ENCODE results near the gene BLVRA. TPM values are rescaled to one million over a fixed set of nuclear protein-coding genes. Genes with fewer than 3 reads are reported as not detected.
"Not testable (repeated sequence)": the region's sequence is repeated elsewhere in the genome, so short reads cannot be mapped to it uniquely, and the experiment has no call there.

The BLVRA gene
- total RNA-seq, 1 donor from 2014 or later, result 65.6 TPM

DNA sequence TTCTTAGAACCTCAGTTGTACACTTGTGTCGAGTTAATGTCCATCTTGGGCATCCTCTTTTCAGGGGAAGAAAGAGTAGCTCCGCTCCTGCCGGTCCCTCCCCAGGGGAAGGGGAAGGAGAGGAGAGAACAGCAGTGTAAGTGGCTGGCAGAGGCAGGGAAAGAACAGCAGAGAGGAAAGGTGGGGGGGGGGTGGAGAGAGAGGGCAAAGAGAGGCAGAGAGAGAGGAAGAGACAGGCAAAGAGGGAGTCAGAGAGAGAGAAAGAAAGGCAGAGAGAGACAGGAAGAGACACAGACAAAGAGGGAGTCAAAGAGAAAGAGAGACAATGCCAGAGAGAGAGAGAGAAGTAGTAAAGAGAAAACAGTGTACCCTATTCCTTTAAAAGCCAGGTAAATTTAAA lies 56.9 kb downstream of the BLVRA start:
- no peaks in the 10 kb centered on the region for H3K27me3 ChIP-seq
- no peaks in the 10 kb centered on the region for H3K9me3 ChIP-seq
- intact Hi-C loops (cut with DNase I), result no loop called here
- no peaks in the 10 kb centered on the region for H3K4me1 ChIP-seq
- H3K36me3 ChIP-seq, result no peaks in the 10 kb centered on the region
- no peak overlapping the region for H3K27ac ChIP-seq
- TF ChIP-seq POLR2AphosphoS5 (IDR thresholded peaks at IDR 0.05; ENCODE audit: insufficient read depth in 1 of 2, low read depth in 1 of 2), result no peak
- TF ChIP-seq, protein P1, sequence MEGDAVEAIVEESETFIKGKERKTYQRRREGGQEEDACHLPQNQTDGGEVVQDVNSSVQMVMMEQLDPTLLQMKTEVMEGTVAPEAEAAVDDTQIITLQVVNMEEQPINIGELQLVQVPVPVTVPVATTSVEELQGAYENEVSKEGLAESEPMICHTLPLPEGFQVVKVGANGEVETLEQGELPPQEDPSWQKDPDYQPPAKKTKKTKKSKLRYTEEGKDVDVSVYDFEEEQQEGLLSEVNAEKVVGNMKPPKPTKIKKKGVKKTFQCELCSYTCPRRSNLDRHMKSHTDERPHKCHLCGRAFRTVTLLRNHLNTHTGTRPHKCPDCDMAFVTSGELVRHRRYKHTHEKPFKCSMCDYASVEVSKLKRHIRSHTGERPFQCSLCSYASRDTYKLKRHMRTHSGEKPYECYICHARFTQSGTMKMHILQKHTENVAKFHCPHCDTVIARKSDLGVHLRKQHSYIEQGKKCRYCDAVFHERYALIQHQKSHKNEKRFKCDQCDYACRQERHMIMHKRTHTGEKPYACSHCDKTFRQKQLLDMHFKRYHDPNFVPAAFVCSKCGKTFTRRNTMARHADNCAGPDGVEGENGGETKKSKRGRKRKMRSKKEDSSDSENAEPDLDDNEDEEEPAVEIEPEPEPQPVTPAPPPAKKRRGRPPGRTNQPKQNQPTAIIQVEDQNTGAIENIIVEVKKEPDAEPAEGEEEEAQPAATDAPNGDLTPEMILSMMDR (IDR thresholded peaks at IDR 0.05), result no peak
- no peak for TF ChIP-seq POLR2A (IDR thresholded peaks at IDR 0.05)
- H3K4me3 ChIP-seq, result no peak overlapping the region
- DNase-seq (ENCODE audit: extremely low spot score in 2 of 2), result no peak

DNA sequence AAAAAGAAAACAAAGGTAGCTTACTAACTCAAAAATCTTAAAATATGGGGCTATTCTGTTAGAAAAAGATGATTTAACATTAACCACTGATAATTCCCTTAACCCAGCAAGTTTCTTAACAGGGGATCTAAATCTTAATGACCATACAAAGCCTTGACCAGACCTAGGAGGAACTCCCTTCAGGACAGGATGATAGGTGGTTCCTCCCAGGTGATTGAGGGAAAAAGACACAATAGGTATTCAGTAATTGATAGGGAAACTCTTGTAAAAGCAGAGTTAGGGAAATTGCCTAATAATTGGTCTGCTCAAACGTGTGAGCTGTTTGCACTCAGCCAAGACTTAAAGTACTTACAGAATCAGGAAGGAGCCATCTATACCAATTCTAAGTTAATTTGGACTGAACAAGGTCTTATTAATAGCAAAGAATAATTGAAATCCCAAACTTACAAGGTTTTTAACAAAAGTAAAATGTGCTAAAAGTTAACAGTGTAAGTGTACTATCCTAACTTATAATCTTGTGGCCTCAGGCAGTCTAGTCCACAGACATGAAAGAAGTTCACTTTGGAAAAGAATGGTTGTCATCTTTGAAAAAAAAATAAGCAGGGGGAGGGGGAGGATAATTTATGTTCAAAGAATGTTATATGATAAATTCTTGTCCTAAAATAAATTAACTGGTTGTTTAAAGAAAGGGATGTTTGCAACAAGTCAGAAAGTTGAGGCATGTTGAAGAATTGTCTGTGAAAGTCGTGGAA lies 57.7 kb downstream of the BLVRA start:
- H3K4me1 ChIP-seq; H3K9me3 ChIP-seq; DNase-seq (ENCODE audit: extremely low spot score in 2 of 2); intact Hi-C loops (cut with DNase I); H3K27ac ChIP-seq; H3K4me3 ChIP-seq; H3K27me3 ChIP-seq; H3K36me3 ChIP-seq: not testable (repeated sequence)

DNA sequence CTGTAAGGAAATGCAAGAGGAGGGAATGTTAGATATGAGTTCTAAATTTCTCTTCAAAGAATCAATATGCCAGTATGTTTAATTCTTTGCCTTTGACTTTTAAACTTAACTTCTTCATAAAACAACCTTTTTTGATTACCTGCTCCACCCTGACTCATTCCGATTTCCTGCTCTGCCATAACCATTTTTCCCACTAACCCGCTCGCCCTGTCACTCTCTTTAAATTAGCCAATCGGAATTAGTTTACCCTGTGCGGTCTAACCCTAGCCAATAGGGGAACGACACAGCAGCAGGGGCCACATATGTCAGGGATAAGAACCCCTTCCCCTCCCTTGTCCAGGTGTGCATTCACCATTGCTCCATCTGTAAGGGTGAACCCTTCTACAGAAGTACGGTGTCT lies 64.9 kb downstream of the BLVRA start:
- H3K9me3 ChIP-seq; DNase-seq (ENCODE audit: extremely low spot score in 2 of 2); H3K27me3 ChIP-seq; H3K27ac ChIP-seq; H3K4me3 ChIP-seq; H3K4me1 ChIP-seq; H3K36me3 ChIP-seq; intact Hi-C loops (cut with DNase I): not testable (repeated sequence)

- Histone ChIP-seq H3K9me3 (no peaks in the 10 kb centered on the region), H3K27me3 (no peaks in the 10 kb centered on the region), H3K4me3 (no peak overlapping the region), H3K27ac (no peak overlapping the region), H3K36me3 (no peaks in the 10 kb centered on the region), H3K4me1 (no peaks in the 10 kb centered on the region)
- intact Hi-C loops (cut with DNase I), result no loop called here
- no peak for DNase-seq (ENCODE audit: extremely low spot score in 2 of 2)
- TF ChIP-seq POLR2A (IDR thresholded peaks at IDR 0.05) (no peak), POLR2AphosphoS5 (IDR thresholded peaks at IDR 0.05; ENCODE audit: insufficient read depth in 1 of 2, low read depth in 1 of 2) (no peak)
- TF ChIP-seq, protein P1 (IDR thresholded peaks at IDR 0.05), result no peak
These were observed 65.5 kb downstream of the BLVRA start for GRCh38 chr7:43823941-43824340.

DNA sequence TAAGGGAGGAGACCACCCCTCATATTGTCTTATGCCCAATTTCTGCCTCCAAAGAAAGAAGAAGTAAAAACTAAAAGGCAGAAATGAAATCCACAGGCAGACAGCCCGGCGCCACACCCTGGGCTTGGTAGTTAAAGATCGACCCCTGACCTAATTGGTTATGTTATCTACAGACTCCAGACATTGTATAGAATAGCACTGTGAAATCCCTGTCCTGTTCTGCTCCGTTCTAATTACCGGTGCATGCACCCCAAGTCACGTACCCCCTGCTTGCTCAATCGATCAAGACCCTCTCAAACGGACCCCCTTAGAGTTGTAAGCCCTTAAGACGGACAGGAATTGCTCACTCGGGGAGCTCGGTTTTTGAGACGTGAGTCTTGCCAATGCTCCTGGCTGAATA lies 66.0 kb downstream of the BLVRA start:
- not testable (repeated sequence) for H3K4me1 ChIP-seq

DNA sequence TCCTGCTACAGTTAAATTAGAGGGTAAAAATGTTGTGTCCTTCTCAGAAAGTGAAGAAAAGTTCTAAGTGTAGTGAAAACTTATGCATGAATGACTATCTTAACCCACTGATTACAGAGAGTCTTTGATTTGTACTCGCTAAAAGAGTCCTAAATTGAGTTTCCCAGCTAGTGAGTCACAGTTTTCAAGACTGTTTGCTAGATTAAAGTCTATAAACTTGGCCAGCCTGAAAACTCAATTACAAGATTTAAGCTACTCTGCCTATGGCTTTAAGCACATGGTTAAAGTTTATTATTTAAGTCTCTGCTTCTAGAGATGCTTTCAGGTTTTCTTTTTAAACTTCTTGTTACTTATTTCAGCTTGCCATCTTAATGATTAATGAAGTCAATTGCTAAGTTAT lies 66.5 kb downstream of the BLVRA start:
- H3K4me1 ChIP-seq, result no peaks in the 10 kb centered on the region
- intact Hi-C loops (cut with DNase I), result no loop called here

More for the DNA sequence above, 66.0 kb downstream of the BLVRA start:
- H3K4me3 ChIP-seq; H3K27ac ChIP-seq; H3K27me3 ChIP-seq; DNase-seq (ENCODE audit: extremely low spot score in 2 of 2); intact Hi-C loops (cut with DNase I); H3K36me3 ChIP-seq; H3K9me3 ChIP-seq: not testable (repeated sequence)

More for the DNA sequence above, 66.5 kb downstream of the BLVRA start:
- Histone ChIP-seq H3K27ac (no peak overlapping the region), H3K27me3 (no peaks in the 10 kb centered on the region), H3K36me3 (no peaks in the 10 kb centered on the region), H3K9me3 (no peaks in the 10 kb centered on the region), H3K4me3 (no peak overlapping the region)
- DNase-seq (ENCODE audit: extremely low spot score in 2 of 2), result no peak
- TF ChIP-seq POLR2AphosphoS5 (IDR thresholded peaks at IDR 0.05; ENCODE audit: insufficient read depth in 1 of 2, low read depth in 1 of 2) (no peak), POLR2A (IDR thresholded peaks at IDR 0.05) (no peak)
- TF ChIP-seq, protein P1 (IDR thresholded peaks at IDR 0.05), result no peak
